Measurements from ENCODE around the gene PROM1. TPM values are rescaled to one million over a fixed set of nuclear protein-coding genes. Genes with fewer than 3 reads are reported as not detected.

The PROM1 gene
- total RNA-seq, 1 donor from 2014 or later: not detected

DNA sequence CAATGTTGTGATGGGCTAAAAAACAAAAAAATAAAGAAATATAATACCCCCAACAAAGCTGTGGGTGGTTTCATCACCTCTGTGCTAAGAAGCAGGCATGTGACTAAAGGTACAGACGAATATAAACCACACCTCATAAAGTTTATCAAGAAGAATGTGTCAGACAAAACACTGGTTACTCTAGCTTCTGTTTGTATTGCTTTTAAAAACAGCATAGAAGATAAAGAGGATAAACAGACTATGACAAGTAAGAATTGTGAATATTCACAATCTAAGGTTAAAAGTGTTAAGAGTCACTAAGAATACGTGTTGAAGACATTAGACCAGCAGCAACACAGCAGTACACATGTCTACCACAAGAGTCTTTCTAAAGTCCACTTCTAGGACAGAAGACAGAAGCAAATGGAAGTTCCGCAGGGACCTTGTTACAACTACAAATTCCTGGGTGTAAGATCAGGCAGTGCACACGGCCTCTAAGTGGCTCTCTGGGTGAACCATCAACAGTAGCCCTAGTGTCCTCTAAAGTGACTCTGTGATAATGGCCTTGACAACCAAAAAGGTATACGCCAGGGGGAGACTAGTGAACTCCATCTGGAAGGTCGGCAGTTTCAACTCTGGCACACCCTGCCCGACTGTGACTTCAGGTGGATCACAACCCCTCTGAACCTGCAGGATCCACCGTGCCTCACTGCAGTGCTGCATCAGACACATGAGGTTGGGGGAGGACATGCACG lies 112.6 kb downstream of the PROM1 start:
- Histone ChIP-seq H3K4me3 (no peak overlapping the region), H3K36me3 (no peaks in the 10 kb centered on the region), H3K9me3 (no peaks in the 10 kb centered on the region), H3K4me1 (no peaks in the 10 kb centered on the region), H3K27me3 (no peaks in the 10 kb centered on the region), H3K27ac (no peak overlapping the region)
- intact Hi-C loops (cut with DNase I): no loop called here
- TF ChIP-seq POLR2A (IDR thresholded peaks at IDR 0.05): no peak
- TF ChIP-seq POLR2AphosphoS5 (IDR thresholded peaks at IDR 0.05; ENCODE audit: insufficient read depth in 1 of 2, low read depth in 1 of 2): no peak
- TF ChIP-seq, protein P1, sequence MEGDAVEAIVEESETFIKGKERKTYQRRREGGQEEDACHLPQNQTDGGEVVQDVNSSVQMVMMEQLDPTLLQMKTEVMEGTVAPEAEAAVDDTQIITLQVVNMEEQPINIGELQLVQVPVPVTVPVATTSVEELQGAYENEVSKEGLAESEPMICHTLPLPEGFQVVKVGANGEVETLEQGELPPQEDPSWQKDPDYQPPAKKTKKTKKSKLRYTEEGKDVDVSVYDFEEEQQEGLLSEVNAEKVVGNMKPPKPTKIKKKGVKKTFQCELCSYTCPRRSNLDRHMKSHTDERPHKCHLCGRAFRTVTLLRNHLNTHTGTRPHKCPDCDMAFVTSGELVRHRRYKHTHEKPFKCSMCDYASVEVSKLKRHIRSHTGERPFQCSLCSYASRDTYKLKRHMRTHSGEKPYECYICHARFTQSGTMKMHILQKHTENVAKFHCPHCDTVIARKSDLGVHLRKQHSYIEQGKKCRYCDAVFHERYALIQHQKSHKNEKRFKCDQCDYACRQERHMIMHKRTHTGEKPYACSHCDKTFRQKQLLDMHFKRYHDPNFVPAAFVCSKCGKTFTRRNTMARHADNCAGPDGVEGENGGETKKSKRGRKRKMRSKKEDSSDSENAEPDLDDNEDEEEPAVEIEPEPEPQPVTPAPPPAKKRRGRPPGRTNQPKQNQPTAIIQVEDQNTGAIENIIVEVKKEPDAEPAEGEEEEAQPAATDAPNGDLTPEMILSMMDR (IDR thresholded peaks at IDR 0.05): no peak
- DNase-seq (ENCODE audit: extremely low spot score in 2 of 2): no peak

DNA sequence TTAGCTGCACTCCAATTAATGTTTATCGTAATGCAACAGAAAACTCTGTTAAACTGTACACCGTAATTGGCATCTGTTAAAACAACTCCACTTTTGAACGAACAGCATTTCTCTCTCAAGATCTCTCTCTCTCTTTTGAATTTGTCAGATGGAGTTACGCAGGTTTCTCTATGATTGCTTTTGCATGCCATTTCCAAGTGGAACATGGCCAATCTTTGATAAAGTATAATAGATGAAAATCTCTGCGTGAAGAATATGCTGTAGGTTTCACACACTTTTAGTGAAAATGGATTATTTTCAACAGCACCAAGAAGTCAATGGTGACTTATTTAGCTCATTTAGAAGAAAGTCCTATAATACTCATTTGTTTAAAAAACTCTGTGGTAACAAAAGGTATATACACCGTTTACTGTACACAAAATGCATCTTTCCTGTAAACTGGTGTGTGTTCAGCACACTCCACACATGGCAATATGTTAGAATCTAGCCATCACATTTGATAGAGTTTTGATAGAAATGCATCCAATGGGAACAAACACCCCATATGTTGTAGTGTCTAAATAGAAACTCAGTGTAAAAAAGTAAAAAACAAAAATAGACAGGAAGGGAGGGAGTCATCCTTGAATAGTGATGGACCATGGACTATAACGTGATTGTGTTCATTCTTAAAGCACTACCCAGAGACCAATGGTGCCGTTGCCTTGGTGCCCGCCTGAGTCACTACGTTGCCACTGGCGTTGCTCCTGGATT lies 115.1 kb downstream of the PROM1 start:
- Histone ChIP-seq H3K27ac (no peak overlapping the region), H3K36me3 (no peaks in the 10 kb centered on the region), H3K27me3 (no peaks in the 10 kb centered on the region), H3K4me1 (no peaks in the 10 kb centered on the region), H3K4me3 (no peak overlapping the region), H3K9me3 (no peaks in the 10 kb centered on the region)
- TF ChIP-seq, protein P1 (IDR thresholded peaks at IDR 0.05): no peak
- TF ChIP-seq POLR2A (IDR thresholded peaks at IDR 0.05) (no peak), POLR2AphosphoS5 (IDR thresholded peaks at IDR 0.05; ENCODE audit: insufficient read depth in 1 of 2, low read depth in 1 of 2) (no peak)
- DNase-seq (ENCODE audit: extremely low spot score in 2 of 2): no peak
- intact Hi-C loops (cut with DNase I): no loop called here

DNA sequence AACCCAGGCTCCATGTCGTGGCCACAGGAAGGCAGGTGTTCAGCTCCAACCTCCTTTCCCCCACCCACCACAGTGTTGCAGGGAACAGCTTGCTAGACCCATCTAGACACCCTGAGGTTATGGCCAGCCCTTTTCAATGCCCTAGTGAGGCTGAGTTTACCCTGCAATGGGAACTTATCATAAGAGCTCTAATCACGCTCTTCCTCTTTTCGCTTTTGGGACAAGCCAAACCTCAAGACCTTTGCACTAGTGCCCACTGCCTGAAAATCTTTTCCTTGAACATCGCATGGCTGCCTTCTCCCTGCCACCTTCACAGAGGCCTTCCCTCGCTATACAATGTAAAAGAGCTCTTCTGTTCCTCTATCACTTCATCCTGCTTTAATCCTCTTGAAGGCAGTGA lies 118.5 kb downstream of the PROM1 start:
- no peak overlapping the region for H3K27ac ChIP-seq
- H3K4me3 ChIP-seq: no peak overlapping the region
- no peaks in the 10 kb centered on the region for H3K9me3 ChIP-seq
- no peaks in the 10 kb centered on the region for H3K27me3 ChIP-seq
- no peaks in the 10 kb centered on the region for H3K36me3 ChIP-seq
- no peak for DNase-seq (ENCODE audit: extremely low spot score in 2 of 2)
- H3K4me1 ChIP-seq: peaks cover 4% of the 10 kb centered on the region
- intact Hi-C loops (cut with DNase I): no loop called here
- no peak for TF ChIP-seq POLR2A (IDR thresholded peaks at IDR 0.05)
- no peak for TF ChIP-seq POLR2AphosphoS5 (IDR thresholded peaks at IDR 0.05; ENCODE audit: insufficient read depth in 1 of 2, low read depth in 1 of 2)
- TF ChIP-seq, protein P1 (IDR thresholded peaks at IDR 0.05): no peak

DNA sequence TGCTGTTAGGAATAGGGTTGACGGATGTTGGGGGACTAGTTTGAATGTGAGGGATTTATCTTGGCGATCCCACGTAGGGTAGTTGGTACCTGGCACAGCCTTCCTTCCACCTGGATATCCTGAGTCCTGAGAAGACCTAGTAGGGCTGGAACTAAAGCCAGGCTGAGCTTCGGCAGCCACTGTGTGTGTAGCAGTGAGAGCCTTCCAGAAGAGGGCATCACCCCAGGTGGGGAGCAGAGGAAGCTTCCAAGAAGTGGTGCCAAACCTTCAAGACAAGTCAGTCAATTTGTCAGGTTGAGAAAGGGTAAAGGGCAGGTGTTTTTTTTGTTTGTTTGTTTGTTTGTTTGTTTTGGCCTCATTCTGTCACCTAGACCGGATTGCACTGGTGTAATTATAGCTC lies 119.7 kb downstream of the PROM1 start:
- intact Hi-C loops (cut with DNase I): no loop called here
- H3K27me3 ChIP-seq: no peaks in the 10 kb centered on the region
- peaks cover 4% of the 10 kb centered on the region for H3K4me1 ChIP-seq
- no peak overlapping the region for H3K27ac ChIP-seq
- no peak for DNase-seq (ENCODE audit: extremely low spot score in 2 of 2)
- H3K9me3 ChIP-seq: no peaks in the 10 kb centered on the region
- no peaks in the 10 kb centered on the region for H3K36me3 ChIP-seq
- no peak overlapping the region for H3K4me3 ChIP-seq
- TF ChIP-seq POLR2A (IDR thresholded peaks at IDR 0.05): no peak

DNA sequence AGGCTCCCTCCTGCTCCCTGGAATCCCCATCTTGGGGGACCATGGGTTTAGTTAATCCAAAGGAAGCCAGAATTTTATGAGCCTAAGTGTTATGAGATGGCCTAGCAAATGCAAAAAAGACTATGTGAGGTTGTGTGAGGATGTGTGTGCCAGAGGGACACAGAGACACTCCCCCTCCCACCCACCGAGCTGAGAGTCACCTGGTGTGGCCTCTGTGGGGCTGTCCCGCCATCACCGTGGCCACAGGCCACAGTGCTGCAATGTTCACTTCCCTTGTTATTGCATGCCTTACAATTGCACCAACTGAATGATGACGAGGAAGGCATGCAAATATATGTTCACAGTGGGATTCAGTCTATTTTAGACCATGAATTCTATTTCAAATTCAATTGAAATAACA lies 120.2 kb downstream of the PROM1 start:
- peaks cover 4% of the 10 kb centered on the region for H3K4me1 ChIP-seq
- H3K4me3 ChIP-seq: no peak overlapping the region
- no peaks in the 10 kb centered on the region for H3K9me3 ChIP-seq
- no peaks in the 10 kb centered on the region for H3K36me3 ChIP-seq
- TF ChIP-seq POLR2AphosphoS5 (IDR thresholded peaks at IDR 0.05; ENCODE audit: insufficient read depth in 1 of 2, low read depth in 1 of 2): no peak
- TF ChIP-seq, protein P1 (IDR thresholded peaks at IDR 0.05): no peak
- TF ChIP-seq POLR2A (IDR thresholded peaks at IDR 0.05): no peak
- no peak overlapping the region for H3K27ac ChIP-seq
- DNase-seq (ENCODE audit: extremely low spot score in 2 of 2): no peak
- intact Hi-C loops (cut with DNase I): no loop called here
- no peaks in the 10 kb centered on the region for H3K27me3 ChIP-seq
